GM12873 (cell line): Measurements from ENCODE around the gene SLC4A9.

ENCODE experiments used
- CTCF ChIP-seq: IDR thresholded peaks from 2 replicates; pipeline ENCODE4 v1.5.1; 2012; ENCODE audit warnings: low read depth, mild to moderate bottlenecking, moderate library complexity, low read length, control low read depth; ENCODE audit not compliant: insufficient read depth; ENCODE audit errors: missing control alignments

SLC4A9 gene

GRCh38 chr5:140360101-140360500 is at the start of gene SLC4A9:
Gene SLC4A9, plus strand, starts transcription at chr5:140360194. Its CDS starts 43 bp downstream, at chr5:140360237.
- TF ChIP-seq CTCF, result no peak

GRCh38 chr5:140310434-140310833 is 49.6 kb upstream of the SLC4A9 start:
- no peak for TF ChIP-seq CTCF

GRCh38 chr5:140311011-140311467 is 49.0 kb upstream of the SLC4A9 start:
- no peak for TF ChIP-seq CTCF

GRCh38 chr5:140312067-140312790 is 47.8 kb upstream of the SLC4A9 start:
- TF ChIP-seq CTCF, result no peak

GRCh38 chr5:140312791-140313189 is 47.2 kb upstream of the SLC4A9 start:
- no peak for TF ChIP-seq CTCF

- no peak for TF ChIP-seq CTCF
These were observed 42.1 kb upstream of the SLC4A9 start for GRCh38 chr5:140317859-140318258.

GRCh38 chr5:140318792-140319191 is 41.2 kb upstream of the SLC4A9 start:
- TF ChIP-seq CTCF, result no peak
